Measurements from ENCODE around the gene TTC28.
"Not testable (repeated sequence)": the region's sequence is repeated elsewhere in the genome, so short reads cannot be mapped to it uniquely, and the experiment has no call there.

The TTC28 gene

DNA sequence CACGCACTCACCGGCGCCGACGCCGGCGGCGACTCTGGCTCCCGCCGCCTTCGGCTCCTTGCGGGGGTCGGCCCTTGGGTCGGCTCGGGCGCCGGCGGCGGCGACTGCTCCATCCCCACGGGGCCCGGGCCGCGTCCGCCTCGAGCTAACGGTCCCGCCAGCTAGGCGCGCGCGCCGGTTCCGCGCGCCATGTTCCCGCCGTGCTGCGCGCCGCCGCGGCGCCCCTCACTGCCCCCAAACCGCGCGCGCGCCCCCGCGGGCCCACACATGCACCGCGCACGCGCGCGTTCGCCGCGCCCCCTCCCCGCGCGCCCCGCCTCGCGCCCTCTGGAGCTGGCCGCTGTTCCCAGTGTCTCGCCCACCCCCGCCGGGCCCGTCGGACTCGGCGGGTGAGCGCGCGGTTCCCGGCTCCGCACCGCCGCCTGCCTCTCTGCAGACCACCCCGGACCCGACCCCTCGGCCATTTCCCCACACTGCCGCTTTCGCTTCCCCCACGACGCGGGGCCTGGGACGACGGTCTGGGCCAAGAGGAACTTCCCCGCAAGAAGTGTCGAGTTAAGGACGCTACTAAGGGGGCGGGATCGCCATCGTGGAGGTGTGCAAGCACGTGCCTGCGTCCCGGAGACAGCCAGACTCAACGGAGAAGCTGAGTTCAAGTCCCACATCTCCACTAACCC lies at the start of gene TTC28:
TSS of gene TTC28 (minus strand) at position 230 of the 677 bp plus-strand sequence. CDS start at position 113, 117 bp downstream.
- peak; percentile 31 to 36 for DNase-seq

DNA sequence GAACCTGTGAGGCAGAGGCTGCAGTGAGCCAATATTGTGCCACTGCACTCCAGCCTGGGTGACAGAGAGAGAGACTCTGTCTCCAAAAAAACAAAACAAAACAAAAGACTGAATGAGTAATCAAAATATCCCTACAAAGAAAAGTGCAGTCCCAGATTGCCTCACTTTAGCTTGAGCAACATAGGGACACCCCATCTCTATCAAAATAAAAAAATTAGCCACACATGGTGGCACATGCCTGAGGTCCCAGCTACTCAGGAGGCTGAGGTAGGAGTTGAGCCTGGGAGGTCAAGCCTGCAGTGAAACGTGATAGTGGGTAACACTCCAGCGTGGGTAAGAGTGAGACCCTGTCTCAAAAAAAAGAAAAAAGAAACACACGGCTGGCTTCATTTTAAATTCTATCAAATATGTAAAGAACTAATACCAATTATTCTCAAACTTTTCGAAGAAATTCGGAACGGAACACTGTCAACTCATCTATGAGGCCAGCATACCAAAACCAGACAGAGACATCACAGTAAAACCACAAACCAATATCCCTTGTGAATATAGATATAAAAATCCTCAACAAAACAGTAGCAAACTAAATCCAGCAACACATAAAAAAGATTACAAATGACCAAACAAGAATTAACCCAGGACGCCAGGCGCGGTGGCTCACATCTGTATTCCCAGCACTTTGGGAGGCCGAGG lies 49.1 kb upstream of the TTC28 start:
- peak; percentile 53 to 71 for DNase-seq

DNA sequence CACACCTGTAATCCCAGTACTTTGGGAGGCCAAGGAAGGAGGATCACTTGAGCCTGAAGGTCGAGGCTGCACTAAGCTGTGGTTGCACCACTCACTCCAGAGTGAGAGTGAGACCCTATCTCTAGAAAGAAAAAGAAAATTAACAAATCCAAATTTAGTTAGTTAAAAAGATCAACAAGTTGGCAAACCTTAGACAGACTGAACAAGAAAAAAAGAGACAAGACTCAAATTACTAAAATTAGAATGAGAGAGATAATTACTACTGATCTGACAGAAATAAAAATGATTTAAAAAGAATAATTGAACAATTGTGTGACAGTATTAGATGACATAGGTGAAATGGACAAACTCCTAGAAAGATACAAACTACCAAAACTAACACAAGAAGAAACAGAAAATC lies 48.4 kb upstream of the TTC28 start:
- no peak for DNase-seq

DNA sequence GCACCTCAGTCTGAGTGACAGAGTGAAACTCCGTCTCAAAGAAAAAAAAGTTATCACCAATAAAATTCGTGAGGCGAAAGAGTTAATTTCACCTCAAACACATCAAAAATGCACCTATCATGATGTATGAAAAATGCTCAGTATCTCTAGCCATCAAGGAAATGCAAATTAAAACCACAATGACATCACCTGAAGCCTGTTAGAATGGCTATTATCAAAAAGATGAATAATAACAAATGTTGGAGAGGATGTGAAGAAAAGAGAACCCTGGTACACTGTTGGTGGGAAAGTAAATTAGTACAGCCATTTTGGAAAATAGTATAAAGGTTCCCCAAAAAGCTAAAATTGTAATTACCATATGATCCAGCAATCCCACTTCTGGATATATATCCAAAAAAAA lies 38.4 kb upstream of the TTC28 start:
- DNase-seq: no peak

DNA sequence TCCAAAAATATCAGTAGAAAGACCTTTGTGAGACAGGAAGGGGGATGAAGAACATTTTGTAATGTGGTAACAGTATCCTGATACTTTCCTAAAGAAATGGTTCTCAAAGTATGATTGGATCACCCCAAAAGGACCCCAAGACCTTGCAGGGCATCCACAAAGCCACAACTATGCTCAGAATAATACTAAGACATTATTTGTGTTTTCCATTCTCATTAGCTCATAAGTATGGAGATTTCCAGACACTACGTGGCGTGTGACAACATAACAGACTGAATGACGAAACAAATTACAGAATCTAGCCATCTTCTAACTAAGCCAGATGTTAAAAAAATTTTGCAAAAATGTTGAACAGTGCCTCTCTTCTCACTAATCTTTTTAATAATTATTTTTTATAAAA lies 37.0 kb upstream of the TTC28 start:
- DNase-seq: no peak

DNA sequence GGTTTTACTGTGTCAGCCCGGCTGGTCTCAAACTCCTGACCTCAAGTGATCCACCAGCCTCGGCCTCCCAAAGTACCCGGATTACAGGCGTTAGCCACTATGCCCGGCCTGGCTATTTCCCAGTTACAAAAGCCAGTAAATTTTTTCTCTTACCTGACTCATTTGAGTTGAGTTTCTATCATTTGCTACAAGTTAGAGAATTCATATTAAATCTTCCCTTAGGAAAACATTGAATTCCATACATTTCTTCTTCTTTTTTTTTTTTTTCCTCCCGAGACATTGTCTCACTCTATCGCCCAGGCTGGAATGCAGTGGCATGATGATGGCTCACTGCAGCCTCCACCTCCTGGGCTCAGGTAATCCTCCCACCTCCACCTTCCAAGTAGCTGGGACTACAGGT lies 36.0 kb upstream of the TTC28 start:
- DNase-seq: no peak

DNA sequence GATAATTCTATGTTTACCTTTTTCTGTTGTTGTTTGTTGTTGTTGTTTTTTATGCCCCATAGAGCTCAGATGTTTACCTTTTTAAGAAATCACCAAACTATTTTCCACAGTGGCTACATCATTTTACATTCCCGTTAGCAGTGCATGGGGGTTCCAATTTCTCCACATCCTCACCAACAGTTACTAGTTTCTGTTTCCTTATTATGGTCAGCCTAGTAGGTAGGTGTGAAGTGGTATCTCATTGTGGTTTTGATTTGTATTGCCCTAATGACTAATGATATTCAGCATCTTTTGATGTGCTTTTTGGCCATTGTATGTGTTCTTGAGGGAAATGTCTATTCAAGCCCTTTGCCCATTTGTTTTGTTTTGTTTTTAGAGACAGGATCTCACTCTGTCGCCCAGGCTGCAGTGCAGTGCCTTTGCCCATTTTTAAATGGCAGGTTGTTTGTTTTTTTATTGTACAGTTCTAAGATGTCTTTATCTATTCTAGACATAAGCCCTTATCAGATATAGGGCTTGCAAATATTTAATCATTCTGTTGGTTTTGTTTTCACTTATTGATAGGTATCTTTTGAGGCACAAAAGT lies 34.5 kb upstream of the TTC28 start:
- no peak for DNase-seq

DNA sequence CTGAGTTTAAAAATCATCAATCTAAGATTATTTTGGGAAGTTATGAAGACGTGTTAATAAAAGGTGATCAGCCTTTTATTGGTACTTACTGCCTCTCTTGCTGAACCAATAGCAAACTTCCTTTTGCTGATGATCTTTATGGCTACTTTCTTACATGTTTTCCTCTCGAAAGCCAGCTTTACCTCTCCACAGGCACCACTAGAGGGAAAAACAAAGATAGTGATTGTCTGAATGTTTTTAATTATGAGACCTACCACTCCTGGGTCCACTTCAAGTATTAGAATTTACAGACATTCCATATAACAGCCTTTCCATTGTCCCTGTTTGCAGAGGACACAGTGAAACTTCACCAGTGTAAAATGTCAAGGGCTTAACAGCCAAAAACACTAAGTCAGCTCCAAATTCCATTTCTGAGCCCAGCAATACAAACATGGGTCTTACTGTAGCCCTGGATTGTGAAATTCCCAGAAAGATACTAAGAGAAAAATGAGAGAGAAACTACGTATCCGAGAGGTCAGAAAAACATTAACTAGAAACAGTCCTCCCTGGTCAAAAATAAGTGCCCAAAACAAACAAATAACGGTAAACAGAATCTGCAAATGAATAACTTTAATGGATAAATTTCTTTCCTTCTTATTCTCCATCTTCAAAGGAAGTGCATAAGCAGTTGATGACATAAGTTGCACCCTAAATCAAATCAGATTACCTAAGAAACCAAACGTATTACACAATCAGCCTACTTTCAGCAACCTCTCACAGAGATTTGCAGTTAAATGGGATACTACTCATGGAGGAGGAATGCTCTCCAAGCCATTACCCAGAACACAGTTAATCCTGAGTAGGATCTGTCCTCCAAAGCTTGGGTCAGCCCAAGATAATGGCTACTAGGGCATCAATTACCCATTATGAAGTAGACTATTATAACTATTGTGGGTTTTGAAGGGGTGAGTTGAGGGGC lies 32.5 kb upstream of the TTC28 start:
- peak; percentile 10 to 41 for DNase-seq

DNA sequence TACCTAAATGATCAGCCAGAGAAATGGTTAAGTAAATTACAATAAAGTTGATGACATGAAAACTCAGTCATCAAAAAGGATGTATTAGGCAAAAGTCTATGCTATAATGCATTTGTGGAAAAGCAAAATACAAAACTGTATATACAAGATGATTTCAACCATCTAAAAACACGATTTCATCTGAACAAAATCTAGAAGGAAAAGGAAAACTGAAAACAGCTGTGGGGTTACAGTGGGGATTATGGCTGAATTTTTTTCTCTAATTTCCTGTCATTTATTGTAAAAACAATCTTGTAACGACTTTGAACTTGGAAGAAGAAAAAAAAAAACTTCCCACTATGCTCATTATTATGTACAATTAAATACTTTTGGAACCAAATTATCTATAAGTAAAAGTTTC lies 31.7 kb upstream of the TTC28 start:
- DNase-seq: no peak

DNA sequence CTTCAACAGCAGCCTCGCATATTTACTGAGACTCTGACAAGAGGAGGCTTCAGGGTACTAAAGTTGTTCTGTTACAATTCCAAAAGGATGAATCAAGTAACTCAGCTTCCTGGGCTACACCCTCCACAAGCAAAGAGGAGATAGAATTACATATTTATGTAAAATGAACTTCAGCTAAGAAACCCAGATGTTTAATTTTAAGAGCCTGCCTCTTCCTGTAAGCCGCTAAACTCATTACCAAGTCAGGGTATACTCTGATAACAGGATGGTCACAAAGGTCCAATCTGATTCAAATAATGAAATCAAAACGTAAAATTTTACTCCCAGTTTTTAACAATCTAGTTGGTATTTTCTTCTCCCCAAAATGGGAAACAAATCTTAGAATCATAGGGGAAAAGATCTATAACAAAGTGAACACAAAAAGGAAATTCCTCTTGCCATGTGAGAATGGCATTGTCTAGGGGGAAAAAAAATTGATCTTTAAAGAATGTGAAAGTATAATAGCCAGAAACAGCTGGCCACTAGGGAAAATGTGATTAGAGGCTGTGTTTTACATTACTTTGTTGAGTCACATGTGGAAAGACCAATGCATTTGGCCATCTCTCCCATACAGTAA lies 31.0 kb upstream of the TTC28 start:
- no peak for DNase-seq

DNA sequence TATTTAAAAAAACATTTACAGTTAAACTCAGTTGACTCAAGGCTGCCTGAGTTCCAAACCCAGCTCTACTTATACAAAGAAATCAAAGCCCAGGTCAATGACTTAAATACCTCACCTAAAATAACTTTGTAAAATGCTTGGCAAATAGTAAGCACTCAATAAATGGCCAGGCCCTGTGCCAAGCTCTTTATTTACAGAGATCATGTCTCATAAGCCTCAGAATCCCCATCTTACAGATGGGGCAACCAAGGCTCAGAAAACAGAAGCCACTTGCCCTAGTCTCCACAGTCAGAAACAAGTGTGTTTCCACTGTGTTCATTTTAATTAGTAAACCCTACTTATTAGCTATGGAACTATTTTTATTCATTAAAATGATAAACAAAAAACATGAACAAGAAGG lies 30.5 kb upstream of the TTC28 start:
- DNase-seq: no peak

DNA sequence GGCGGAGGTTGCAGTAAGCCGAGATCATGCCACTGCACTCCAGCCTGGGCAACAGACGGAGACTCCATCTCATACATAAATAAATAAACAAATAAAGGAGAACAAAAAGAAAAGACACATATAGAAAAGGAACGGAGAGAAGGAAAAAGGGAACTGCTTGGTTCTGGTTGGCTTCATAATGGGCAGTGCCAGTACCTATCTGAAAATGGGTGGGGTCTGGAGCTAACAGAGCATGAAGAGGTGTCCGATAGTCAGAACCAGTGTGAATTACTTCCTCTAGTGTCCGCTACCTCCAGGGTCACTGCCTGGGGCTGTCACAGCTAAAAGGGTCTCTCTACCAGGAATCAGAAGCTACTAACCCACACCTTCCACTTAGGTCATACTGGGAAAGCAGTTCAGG lies 27.2 kb upstream of the TTC28 start:
- DNase-seq: no peak

DNA sequence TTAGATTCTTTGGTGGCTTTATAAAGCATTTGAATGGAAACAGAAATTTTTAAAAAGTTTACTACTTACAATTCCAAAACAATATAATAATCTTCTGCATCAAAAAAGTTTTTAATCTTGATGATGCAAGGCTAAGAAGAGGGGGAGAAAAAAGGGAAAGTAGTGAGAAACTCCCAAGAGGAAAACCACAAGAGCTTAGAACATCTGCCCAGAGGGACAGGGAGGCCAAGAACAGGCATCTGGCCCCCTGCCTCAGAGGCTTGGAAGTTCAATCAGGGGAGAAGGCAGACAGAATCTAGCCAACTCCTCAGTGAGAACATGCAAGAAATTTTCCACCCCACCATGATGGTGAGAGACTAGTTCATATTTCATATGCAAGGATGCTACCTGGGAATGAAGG lies 23.8 kb upstream of the TTC28 start:
- DNase-seq: no peak

DNA sequence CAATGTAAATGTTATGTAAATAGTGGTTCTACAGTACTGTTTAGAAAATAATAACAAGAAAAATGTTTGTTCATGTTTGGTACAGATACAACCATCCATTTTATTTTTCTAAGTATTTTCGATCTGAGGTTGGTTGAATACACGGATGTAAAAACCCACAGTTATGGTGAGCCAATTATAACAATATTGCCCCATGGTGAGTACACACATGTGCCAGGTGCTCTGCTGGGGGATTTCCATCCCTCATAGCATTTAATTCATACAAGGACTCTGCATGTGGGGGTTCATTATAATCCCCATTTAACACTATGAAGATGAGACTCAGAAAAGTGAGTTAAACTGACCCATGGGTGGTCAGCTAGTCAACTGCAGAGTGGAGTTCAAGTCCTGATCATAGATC lies 23.3 kb upstream of the TTC28 start:
- DNase-seq: no peak

DNA sequence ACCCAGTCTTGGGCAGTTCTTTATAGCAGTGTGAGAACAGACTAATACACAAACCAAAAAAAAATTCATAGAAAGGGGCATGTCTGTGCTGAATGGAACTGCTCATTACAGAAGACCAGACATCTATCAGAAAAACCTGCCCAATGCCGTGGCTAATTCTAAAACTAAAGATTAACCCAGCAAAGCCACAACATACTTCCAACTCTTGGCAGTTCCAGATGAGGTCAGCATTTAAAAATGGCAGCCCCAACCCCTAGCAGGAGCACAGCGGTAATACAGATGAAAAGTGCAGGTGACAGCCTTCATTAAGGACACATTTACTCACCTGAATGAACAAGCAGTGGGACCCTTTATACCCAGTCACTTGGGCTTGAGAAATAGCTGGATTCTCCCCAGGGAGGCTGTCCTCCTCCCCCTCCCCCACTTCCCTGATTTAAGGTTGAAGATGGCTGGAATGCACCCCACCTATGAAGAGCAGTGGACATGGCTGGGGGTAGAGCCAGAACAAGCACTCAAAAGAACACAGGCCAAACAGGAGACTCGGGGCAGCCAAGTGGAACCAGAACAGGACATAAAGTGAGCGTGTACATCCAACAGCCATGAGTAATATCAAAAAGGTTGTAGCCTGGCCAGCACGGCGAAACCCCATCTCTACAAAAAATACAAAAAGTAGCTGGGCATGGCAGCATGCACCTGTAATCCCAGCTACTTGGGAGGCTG lies 13.6 kb upstream of the TTC28 start:
- DNase-seq: not testable (repeated sequence)

DNA sequence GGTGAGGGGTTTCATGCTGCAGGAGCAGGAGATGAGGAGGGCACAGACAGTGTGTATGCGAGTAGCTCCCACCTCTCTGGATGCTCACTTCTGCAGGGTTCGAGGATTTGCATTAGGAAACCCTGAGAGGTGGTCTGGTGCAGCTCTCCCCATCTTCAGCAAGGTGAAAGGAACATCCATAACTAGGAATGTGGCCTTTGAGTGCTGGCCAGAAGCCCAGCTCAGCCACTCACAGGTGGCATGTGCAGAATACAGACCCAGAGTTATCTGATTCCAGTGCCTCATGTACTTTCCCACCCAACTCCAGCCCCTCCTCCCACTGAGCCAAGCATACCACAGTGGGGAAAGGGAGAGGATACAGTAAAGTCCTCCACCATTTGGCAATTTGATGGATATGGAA lies 10.2 kb upstream of the TTC28 start:
- DNase-seq: not testable (repeated sequence)

DNA sequence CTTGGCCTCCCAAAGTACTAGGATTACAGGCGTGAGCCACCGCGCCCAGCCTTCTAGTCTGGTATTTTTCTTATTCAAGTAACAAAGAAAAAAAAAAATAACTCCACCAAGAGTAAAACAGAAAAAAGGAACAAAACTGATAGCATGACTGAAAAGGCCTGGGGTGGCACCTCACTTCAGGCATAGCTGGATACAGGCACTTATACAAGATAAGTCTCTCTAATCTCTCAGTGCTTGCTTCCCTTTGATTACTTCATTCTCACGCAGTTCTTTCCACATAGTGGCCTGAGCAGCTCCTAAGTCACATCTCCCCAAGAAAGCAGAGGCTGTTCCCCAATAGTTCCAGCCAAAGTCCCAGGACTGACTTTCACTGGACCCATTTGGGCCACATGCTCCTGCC lies 3.3 kb upstream of the TTC28 start:
- not testable (repeated sequence) for DNase-seq

DNA sequence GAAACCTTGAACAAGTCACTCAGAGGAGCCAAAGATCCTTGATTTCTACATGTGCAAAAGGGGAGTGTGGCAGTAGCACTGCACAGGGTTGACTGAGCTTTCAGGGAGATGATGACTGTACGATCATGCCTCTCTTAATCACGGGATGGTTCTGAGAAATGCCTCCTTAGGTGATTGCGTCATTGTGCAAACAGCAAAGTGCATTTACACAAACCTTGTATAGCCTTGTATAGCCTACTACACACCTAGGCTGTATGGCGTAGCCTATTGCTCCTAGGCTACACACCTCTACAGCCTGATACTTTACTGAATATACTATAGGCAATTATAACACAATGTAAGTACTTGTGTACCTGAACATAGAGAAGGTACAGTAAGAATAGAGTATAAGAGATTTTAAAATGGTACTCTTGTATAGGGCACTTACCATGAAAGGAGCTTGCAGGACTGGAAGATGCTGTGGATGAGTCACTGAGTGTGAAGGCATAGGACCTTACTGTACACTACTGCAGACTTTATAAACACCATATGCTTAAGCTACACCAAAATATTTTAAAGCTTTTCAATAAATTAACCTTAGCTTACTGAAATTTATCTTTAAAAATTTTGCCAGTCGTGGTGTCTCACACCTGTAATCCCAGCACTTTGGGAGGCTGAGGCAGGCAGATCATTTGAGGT lies 1.3 kb upstream of the TTC28 start:
- peak in 1 of 2 donors; percentile 53 for DNase-seq

DNA sequence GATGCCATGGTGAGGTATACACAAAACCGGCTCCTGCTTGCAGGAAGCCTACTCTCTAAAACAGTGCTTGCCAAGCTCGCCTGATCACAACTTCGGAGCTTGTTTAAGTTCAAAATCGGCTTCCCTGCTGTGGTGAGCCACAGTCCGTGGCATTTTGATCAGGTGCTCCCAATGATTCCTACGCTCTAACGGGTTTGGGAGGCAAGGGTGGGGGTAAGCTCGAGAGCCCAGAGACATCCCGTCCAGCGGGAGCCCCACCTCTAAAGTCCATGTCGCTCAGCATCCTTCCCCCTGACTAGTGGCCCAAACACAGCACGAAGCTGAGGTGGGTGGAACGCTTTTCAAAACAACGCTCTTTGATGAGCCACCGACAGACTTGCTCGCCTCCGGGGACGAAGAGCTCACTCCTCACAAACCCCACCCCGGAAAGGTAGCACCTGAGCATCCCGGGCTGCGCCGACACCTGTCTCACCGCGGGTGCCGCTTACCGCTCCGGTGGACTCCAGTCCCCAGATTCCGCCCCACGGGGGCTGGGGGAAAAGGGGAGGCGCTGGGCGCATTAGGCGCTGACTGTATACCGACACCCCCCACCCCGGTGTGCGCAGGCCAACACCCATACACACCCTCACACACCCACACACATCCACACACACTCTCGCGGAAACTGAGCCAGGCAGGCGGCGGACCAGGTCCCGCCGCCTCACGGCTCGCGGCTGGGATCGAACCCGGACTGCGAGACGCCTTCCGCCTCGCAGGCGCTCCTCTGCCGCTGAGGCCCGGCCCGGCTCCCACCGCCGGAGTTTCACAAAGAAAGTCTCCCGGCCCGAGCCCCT lies 646 bp downstream of the TTC28 start:
- not testable (repeated sequence) for DNase-seq

DNA sequence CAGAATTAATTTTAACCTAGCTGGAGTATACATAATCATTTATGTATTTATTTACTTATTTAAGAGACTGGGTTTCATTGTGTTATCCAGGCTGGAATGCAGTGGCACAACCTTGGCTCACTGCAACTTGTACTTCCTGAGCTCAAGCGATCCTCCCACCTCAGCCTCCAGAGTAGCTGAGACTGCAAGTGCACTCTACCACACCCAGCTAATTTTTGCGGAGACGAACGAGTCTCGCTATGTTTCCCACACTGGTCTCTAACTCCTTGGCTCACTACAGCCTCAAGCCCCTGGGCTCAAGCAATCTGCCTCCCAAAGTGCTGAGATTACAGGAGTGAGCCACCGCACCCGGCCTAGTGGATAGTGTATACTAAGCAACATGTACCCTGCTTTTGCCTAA lies 1.5 kb downstream of the TTC28 start:
- DNase-seq: not testable (repeated sequence)

Measured in inflammatory macrophage treated with lipopolysaccharide for 1 hour (primary cell).